Spleen (tissue), 7 donors: ENCODE measurements around the gene PTPRO.

Experiments used
- CTCF ChIP-seq, 11 experiments: fragments of 200-600 bp in 7 of 11; fragments of 450-650 bp in 4 of 11; sonication (generic) in 4 of 11; IDR thresholded peaks in 8 of 11; conservative IDR thresholded peaks in 3 of 11; 1 replicate in 7 of 11; 2 replicates in 4 of 11; pipeline versions ENCODE4 v1.4.0 to v1.8.0; 2016 to 2021; ENCODE audit warnings: antibody characterized with exemption in 11 of 11, inconsistent platforms in 4 of 11, mild to moderate bottlenecking in 1 of 11
- POLR2A ChIP-seq, 3 donors: fragments of 450-650 bp; IDR thresholded peaks; one replicate each; pipeline ENCODE4 v1.5.1; 2017; ENCODE audit warnings: antibody characterized with exemption in 3 of 3, mild to moderate bottlenecking in 1 of 3
- donor health status: DM: no; HTN: no; CAD: no; lungs with moderate emphysema.
- donor health status: DM: no; HTN: no; CAD: no.
- donor health status: DM: no; HTN: no; CAD: no.

GRCh38 chr12:15318841-15319240, 3.5 kb upstream of the PTPRO start:
- TF ChIP-seq CTCF (IDR thresholded peaks at IDR 0.05 in 8 of 11, conservative IDR thresholded peaks at IDR 0.05 in 3 of 11) (no peak), POLR2A (IDR thresholded peaks at IDR 0.05) (no peak)
